LNCaP clone FGC (cell line): ENCODE data around the gene ERCC5.

ENCODE experiments used
- DNase-seq: peaks from one replicate; pipeline ENCODE4 v3.0.0-alpha.2; 2011; ENCODE audit warnings: low read depth
- H3K4me3 ChIP-seq: 2 replicates; pipeline ENCODE4 v1.5.1; 2011; ENCODE audit warnings: mild to moderate bottlenecking, low read depth, low read length, control low read depth
- TF ChIP-seq, protein P1 (sequence below): IDR thresholded peaks from 2 replicates; pipeline ENCODE4 v1.5.1; 2012; ENCODE audit warnings: mild to moderate bottlenecking; ENCODE audit not compliant: control insufficient read depth, insufficient read depth; ENCODE audit errors: extremely low read depth

ERCC5 gene

DNA sequence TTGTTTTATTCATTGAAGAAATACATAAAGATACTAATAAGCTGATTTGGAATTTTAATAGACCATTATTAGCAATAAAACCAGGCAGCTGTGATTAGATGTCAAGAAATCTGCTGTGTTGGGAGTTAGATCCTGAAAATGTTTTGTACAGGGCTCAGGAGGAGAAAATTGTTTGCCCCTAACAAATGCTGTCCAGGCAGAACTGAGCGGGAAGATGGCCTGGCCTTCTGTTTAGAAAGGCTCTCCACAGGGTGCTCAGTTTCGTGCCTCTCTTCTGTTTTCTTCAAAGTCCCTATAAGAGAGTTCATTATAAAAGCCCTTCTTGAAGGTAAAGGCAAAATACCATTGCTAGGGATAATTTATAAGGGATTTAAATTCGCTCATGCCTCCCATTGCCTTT is 64.1 kb downstream of the ERCC5 start:
- H3K4me3 ChIP-seq: no peak overlapping the region
- DNase-seq: no peak
- TF ChIP-seq, protein P1, sequence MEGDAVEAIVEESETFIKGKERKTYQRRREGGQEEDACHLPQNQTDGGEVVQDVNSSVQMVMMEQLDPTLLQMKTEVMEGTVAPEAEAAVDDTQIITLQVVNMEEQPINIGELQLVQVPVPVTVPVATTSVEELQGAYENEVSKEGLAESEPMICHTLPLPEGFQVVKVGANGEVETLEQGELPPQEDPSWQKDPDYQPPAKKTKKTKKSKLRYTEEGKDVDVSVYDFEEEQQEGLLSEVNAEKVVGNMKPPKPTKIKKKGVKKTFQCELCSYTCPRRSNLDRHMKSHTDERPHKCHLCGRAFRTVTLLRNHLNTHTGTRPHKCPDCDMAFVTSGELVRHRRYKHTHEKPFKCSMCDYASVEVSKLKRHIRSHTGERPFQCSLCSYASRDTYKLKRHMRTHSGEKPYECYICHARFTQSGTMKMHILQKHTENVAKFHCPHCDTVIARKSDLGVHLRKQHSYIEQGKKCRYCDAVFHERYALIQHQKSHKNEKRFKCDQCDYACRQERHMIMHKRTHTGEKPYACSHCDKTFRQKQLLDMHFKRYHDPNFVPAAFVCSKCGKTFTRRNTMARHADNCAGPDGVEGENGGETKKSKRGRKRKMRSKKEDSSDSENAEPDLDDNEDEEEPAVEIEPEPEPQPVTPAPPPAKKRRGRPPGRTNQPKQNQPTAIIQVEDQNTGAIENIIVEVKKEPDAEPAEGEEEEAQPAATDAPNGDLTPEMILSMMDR: no peak

- TF ChIP-seq, protein P1: no peak
Observed at GRCh38 chr13:102911336-102911735, 65.5 kb downstream of the ERCC5 start.

DNA sequence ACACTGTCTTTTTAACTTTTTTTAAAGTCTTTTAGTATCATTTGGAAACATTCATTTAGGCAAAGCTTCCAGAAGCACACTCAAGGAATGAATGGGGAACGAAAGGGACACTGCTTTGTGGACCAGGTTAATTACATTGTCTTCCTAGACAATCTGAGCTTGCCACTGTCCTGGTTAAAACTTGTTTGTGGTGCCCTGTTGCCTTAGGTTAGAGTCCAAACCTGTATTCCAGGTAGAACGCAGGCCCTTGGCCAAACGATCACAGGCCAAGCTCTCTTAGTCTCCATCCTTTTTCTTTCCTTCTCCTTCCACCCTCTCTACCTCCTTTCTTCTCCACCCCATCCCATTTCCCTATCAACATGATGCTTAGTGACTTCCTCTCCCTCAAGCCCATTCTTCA is 66.8 kb downstream of the ERCC5 start:
- DNase-seq: no peak
- no peak overlapping the region for H3K4me3 ChIP-seq
- TF ChIP-seq, protein P1: no peak

More at GRCh38 chr13:102911336-102911735, 65.5 kb downstream of the ERCC5 start:
- no peak for DNase-seq
- no peak overlapping the region for H3K4me3 ChIP-seq

GRCh38 chr13:102913914-102914313 is 68.1 kb downstream of the ERCC5 start:
- H3K4me3 ChIP-seq: no peak overlapping the region
- TF ChIP-seq, protein P1: no peak
- DNase-seq: peak; percentile 58

GRCh38 chr13:102914339-102914930 is 68.6 kb downstream of the ERCC5 start:
- H3K4me3 ChIP-seq: no peak overlapping the region
- DNase-seq: no peak
- TF ChIP-seq, protein P1: no peak

GRCh38 chr13:102915393-102915930 is 69.6 kb downstream of the ERCC5 start:
- H3K4me3 ChIP-seq: no peak overlapping the region
- TF ChIP-seq, protein P1: no peak
- DNase-seq: no peak

DNA sequence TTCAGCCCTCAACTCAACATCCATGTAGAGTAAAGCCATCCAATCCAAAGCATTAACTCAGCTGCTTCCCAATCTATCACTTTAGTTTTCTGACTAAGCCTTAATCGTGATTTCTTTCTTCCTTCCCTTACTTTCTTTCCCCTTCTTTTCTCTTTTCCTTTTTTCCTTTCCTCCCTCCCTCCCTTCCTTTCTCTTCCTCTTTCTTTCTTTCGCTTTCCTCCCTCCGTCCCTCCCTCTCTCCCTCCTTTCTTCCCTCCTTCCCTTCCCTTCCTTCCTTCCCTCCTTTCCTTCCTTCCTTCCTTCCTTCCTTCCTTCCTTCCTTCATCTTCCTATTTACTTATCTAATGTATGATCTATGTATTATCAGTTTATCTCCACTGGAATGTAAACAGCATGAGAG is 71.2 kb downstream of the ERCC5 start:
- DNase-seq: no peak
- no peak overlapping the region for H3K4me3 ChIP-seq
- TF ChIP-seq, protein P1: no peak
